SIG-M5 treated with dmso at 0.1 percent for 504 hours (cell line): ENCODE data around the gene G6PC1.
"Not testable (repeated sequence)": the region's sequence is repeated elsewhere in the genome, so short reads cannot be mapped to it uniquely, and the experiment has no call there.

ENCODE experiments used
- DNase-seq: peaks from one replicate; lab custom pipeline; 2025; ENCODE audit not compliant: unreplicated experiment; lab: John Stamatoyannopoulos, UW

G6PC1 gene

DNA sequence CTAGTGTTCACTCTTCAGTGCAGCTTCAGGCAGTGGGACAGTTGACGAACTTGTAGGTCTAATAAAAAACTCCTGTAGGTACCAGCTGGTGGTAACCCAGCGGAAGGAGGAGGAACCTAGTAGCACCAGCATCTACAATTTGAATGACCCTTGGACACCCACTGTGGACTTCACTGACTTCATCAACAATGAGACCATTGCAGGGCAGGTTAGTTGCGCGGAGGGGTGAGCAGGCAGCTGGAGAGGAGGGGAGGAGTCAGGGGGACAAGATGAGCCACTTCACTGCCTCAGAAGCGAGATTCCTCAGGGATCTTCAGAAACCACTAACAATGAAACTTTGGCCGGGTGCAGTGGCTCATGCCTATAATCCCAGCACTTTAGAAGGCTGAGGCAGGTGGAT lies 27.3 kb upstream of the G6PC1 start:
- DNase-seq: no peak

DNA sequence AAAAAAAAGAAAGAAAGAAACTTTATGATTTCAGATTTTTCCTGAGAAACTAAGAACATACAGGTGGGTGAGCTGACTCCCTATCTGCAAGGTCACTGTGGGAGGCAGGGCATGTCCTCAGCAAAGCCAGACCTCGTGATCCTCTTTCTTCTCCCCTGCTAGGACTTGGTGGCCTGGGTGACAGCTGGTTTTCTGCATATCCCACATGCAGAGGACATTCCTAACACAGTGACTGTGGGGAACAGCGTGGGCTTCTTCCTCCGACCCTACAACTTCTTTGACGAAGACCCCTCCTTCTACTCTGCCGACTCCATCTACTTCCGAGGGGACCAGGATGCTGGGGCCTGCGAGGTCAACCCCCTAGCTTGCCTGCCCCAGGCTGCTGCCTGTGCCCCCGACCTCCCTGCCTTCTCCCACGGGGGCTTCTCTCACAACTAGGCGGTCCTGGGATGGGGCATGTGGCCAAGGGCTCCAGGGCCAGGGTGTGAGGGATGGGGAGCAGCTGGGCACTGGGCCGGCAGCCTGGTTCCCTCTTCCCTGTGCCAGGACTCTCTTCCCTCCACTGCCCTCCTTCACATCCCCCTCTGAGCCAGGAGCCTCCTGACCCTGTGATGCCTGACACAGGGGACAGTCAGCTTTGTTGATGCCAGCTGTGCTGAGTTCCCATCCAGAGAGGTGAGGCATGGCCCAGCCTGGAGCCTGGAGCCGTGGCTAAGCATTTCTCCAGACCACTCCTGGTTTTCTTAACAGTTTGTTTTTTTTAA lies 26.5 kb upstream of the G6PC1 start:
- not testable (repeated sequence) for DNase-seq

DNA sequence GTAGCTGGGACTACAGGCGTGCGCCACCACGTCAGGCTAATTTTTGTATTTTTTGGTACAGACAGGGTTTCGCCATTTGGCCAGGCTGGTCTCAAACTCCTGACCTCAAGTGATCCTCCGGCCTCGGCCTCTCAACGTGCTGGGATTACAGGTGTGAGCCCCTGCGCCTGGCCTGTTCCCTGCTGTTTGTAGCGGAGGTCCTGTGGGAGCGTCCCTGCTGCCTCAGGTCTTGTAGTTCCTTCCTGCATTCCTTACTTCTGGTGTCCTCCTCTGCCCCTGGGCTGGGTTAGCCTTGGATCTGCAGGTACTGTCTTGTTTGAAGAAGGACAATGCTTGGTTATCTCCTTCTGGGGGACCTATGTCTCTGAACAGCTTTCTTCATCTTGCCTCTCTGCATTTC lies 23.6 kb upstream of the G6PC1 start:
- no peak for DNase-seq

DNA sequence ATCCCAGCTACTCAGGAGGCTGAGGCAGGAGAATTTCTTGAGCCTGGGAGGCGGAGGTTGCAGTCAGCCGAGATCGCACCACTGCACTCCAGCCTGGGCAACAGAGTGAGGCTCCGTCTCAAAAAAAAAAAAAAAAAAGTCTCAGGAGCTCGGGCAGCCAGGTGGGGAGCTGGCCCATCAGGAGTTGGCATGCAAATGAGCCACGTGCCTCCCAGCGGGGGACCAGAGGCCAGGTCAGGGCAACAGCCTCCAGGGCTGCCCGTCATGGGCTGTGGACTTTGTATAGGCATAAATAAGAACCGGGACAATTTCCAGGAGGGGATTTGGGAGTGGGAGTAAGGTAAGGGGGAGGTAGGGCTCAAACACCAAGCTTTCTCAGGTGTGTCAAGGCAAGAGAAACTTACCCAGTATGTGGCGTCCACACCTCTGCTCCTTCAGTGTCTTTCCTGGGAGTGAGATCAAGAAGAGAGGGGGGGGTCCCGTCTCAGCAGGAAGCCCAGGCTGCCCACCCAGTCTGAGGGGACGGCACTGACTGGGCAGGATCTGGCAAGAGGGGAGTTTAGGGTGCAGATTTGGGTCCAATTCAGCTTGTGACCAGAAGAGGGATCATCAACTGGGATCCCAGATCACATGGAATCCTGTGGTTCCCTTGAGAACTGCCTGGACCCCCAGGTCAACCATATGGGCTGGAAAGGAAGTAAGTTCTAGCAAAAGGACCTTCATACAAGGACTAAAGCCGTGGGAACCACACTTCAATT lies 22.3 kb upstream of the G6PC1 start:
- DNase-seq: no peak

DNA sequence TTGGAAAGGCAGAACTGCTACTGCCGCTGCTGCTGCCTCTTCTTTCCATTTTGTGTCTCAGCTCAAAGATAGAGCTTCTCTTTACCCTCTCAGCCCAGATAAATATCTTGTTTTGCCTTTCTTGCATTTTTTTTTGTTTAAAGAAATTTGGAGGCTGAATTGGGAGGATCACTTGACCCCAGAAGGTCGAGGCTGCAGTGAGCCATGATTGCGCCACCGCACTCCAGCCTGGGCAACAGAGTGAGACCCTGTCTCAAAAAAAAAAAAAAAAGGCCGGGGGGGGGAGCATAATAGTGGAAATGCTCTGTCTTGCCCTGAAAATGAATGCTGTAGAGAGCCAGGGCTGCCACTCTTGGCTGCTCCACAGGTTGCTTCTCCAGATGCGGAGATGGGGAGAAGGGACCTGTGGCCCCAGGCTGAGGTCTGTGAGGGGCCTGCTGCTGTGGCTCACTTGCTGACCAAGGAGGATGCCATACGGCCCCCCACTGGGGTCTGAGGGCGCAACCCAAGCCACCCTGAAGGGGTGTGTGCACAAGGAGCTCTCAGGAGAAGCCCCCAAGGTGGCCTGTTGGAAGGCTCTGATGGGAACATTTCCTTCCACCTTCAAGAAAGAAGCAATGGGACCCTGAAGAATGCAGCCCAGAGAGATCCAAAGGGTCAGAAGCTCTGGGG lies 21.5 kb upstream of the G6PC1 start:
- DNase-seq: no peak

DNA sequence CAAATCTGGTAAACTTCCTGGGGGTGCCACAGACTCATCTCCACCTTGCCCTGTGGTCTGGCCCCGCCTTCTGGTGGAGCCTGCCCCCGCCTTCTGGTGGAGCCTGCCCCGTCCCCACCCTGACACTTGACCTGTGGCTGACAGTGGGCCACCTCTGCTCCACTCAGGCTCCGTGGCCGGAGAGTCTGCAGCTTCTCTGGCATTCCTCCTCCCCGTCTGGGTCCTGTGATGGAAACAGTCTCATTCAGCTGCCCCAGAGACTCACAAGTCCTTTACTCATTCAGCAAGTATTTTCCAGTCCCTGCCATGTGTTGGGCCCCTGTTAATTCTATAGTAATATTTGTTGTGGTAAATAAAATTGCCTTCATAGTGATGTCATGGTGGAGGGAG lies 21.0 kb upstream of the G6PC1 start:
- no peak for DNase-seq

DNA sequence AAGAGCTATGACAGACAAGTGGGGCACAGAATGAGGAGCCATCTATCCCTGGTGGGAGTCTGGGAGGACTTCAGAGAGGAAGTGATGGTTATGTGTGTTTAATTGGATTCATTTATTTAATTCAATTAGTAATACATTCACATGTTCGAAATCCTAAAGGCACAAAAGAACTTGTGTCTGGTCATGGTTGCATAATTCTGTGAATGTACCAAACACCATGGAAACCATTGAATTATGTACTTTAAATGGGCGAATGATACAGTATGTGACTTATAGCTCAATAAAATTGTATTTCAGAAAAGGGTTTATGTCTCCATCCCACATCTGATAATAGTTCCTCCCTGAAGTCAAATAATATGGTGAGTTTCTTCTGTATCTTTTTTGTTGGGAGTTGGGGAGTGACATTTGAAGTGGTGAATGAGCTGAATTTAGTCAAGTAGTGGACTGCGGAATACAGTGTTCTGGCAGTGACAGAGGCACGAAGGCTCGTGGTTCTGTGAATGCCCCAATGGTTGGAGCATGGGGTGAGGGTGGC lies 19.8 kb upstream of the G6PC1 start:
- no peak for DNase-seq

DNA sequence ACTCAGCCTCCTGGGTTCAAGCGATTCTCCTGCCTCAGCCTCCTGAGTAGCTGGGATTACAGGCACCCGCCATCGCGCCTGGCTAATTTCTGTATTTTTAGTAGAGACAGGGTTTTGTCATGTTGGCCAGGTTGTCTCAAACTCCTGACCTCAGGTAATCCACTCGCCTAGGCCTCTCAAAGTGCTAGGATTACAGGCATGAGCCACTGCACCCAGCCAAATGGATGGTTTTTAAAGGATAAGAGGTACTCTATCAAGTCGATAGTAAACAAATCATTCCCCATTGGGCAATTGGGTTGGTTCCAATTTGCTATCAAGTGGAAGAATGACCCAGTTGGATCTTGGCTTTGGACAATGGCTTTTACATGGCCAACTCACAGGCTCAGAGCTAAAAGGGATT lies 18.9 kb upstream of the G6PC1 start:
- DNase-seq: not testable (repeated sequence)

DNA sequence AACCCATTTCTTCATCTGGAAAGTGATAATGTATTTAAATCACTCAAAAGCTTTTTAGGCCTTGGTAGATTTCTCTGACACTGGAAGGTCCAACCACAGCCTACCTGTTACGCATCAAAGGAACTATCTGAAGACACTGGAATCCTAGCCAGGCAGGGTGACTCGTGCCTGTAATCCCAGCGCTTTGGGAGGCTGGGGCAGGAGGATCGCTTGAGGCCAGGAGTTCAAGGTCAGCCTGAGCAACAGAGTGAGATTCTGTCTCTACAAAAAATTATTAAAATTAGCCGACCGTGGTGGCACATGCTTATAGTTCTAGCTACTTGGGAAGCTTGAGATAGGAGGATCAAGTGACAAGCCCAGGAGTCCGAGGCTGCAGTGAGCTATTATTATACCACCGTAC lies 18.4 kb upstream of the G6PC1 start:
- no peak for DNase-seq

DNA sequence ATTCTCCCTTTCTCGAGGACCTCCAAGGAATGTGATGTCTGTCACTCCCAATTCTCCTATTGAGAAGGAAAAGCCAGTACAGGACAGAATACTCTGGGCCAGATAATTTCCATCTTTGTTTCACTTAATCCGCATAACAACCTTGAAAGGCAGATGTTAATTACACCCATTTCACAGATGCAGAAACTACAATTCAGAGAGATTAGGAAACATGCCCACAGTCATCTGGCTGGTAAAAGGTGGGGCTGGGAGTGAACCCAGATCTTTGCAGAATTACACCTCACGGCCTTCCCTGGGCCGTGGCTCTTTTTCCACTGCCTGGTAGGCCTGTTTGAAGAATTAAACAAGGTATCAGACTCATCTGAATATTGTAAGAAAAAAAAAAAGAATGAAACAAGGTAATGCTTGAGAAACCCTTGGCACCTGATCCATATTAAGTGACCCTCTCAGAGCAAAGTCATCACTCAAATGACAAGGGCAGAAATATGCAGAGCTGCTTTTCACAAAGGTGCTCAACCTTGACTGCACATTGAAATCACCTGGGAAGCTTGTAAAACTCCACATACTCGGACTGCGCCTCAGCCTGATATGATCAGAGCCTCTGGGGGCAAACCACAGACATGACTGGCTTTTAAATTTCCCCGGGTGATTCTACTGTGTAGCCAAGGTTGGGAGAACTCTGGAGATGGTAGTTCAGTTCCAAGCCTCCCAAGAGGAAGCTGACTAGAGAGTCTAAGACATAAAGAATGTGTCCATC lies 16.6 kb upstream of the G6PC1 start:
- DNase-seq: no peak

DNA sequence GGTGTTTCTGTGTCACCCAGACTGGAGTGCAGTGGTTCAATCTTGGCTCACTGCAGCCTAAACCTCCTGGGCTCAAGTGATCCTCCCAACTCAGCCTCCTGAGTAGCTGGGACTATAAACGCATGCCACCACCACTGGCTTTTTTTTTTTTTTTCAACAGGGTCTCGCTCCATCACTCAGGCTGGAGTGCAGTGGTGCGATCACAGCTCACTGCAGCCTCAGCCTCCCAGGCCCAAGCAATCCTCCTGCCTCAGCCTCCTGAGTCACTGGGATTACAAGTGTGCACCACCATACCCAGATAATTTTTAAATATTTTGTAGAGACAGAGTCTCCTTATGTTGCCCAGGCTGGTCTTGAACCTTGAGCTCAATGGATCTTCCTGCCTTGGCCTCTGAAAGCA lies 14.8 kb upstream of the G6PC1 start:
- not testable (repeated sequence) for DNase-seq

DNA sequence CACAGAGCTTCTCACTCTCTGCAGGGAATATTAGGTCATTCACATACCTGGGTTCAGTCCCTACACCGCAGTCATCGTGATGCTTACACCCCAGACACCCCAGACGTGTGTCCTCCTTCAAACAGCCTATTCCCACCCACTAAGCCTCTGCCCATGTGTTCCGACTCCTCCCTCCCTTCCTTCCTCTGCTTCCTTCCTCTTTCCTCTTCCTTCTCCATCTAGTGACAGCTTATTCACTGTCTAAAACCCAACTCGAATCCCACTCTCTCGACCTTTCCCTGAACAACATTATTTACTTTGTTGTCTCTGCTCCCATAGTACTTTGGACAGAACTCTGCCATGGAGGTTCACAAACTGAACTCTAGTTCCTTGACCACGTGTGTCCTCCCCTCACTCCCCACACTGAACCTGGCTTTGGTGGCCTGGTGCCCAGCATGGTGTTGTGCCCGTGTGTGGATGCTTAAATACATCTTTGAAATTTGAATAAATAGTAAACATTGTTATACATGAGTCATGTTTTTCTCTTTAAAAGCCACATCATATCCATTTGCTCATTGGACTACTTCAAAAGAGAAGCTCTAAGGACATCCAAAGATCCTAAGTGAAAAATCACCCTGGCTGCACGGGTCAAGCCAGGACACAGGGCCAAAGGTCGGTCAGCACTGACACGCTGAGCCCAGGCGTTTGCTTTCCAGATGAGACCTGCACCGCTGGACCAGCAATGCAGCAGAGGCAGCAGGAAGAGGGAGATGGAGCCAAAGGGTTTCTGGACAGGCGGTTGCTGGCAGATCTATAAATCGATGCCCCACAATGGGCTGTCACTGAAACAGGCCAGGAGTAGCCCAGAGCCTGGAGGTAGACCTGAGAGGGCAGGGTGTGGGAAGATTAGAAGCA lies 14.1 kb upstream of the G6PC1 start:
- no peak for DNase-seq

DNA sequence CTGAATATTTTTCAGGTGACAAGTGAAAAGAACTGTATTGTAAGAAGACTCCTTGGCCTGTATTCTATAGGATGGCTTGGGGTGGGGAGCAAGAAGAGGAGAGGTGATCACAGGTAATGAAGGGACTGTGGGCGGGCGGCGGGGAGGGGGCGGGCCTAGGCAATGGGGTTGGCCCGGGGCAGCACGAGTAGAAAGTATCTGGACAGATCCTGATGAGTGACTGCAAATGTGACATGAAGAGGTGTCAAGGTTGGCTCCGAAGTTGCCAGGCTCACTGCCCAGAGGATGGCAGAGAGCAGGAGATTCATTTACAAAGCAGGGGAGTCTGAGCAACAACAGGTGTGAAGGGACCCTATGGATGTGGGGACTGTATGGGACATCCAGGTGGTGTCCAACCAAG lies 10.8 kb upstream of the G6PC1 start:
- no peak for DNase-seq

DNA sequence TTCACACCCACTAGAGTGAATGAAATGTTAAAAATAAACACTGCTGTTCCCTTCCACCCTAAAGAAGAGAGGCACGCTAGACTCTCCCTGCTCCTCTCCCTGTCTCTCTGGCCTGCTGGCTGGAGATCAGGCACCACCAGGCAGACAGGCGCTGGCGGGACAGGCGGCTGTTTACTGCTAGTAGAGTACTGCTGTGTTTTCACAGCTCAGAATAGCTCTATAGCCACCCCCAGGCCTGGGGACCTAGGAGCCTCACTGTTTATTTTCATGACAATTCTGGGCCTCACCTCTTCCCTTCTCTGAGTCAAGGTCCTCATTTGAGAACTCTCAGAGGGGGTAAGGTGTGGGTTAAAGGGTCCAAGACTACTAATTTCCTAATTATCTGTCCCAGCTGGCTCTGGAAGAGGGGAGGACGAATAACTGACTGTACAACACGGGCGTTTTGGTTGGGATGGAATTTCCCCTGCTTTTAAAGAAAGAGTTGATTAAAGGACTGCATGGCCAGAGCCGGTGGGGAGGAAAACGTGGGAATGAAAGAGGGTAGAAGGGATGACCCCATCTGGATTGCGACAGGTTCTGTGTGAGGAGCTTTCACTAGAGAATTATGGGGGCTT lies 9.0 kb upstream of the G6PC1 start:
- no peak for DNase-seq

DNA sequence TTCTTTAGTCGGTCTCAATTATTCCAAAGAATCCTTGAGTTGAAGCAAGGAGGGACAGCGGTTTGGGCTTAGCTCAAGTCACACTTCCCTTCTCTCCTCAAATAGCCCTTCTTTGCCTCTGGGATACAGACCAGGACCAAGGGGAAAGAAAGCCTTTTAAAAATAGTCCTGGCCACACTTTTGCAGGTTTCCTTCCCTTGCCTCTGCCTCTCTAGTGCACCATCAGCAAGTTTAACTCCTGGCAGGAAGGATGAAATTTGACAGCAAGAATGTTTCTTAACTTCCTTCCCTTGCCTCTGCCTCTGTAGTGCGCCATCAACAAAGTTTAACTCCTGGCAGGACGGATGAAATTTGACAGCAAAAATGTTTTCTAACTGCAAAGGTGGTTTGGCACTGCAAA lies 7.2 kb upstream of the G6PC1 start:
- peak; percentile 10 for DNase-seq

DNA sequence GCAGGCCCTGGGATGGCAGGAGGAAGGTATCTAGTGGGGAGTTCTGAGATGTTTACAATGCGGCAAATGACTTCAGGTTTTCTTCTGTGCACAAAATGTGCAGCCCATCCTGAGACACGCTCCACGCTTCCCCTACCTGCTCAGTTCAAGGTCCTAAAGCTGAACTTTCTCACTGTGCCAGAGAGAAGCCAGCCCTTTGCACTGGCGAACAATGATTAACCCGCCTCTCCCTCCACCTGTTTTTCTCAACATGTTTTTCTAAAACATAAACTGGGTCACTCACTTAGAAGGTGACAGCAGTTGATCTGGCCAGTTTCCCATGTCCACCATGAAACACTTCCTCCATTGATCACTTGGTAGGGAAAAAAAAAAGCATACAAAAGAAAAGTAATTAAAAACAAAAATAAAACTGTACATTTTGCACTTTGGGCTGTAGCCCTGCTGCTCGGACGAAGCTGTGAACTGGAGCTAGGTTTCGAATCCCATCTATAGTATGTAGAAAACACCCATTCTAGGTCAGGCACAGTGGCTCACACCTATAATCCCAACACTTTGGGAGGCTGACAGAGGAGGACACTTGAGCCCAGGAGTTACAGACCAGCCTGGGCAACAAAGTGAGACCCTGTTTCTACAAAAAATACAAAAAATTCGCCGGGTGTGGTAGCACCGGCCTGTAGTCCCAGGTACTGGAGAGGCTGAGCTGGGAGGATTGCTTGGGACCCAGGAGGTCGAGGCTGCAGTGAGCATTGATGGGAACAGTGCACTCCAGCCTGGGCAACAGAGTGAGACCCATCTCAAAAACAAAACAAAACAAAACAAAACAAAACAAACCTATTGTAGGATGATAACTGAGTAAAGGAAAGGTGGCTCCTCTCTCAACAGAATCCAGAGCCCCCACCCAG lies 6.1 kb upstream of the G6PC1 start:
- no peak for DNase-seq

DNA sequence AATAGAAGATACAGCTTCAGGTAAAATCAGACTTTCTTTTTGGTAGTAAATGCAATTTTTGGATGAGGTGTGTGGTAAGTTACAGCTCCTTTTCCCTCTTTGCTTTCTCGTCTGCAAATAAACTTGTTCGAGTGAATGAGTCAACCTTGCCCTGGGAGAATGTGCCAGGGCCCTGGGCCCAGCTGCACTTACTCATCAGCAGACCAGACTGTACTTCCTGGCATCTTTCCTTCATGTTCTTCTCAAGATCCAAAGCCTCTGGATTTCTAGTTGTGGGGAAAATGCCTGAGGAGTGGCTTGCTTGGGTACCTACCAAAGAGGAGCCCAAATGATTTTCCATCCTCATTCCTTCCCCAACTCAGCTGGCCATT lies 5.4 kb upstream of the G6PC1 start:
- DNase-seq: no peak

DNA sequence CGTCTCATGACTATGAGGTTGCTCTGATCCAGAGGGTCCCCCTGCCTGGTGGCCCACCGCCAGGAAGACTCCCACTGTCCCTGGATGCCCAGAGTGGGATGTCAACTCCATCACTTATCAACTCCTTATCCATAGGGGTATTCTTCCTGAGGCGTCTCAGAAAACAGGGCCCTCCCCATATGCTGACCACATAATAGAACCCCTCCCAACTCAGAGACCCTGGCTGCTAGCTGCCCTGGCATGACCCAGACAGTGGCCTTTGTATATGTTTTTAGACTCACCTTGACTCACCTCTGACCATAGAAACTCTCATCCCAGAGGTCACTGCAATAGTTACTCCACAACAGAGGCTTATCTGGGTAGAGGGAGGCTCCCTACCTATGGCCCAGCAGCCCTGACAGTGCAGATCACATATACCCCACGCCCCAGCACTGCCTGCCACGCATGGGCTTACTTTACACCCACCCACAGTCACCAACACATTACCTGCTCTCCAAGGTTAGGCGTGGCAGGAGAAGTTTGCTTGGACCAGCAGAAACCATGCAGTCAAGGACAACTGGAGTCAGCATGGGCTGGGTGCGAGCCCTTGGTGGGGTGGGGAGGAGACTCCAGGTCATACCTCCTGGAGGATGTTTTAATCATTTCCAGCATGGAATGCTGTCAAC lies 2.3 kb upstream of the G6PC1 start:
- DNase-seq: no peak
